ENCODE data around the gene VAV2.

DNA sequence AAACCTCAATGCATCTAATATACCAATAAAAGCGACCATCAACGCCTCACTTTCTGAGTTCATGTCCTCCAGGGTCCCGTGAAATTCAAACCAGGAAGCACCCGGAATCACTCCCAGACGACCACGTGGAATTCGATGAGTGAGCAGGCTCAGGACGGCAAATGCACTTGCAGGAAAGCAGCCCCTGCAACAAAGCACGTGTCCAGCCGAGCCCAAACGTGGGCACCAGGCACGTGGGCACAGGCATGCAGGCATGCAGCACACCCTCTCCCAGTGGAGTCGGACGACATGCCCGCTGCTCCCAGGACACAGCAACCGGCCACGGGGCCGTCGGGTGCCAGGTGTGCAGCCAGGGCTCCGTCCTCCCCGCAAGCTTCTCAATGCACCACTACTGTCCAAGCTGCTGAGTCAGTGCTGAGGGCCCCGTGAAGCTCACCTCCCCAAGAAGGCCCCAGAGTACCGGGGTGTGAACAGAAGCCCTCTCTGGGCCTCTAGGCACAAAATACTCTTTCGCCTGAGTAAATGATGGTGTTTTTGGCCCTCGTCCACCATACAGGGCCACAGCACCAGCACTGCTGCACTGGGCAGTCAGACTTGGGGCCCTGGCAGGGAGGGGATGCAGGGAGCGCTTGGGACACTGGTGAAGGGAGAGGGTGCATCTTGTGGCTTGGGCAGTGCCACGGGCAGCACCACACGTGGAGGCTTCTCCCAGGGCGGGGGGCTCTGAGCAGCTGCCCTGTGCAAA lies 87.6 kb downstream of the VAV2 start:
- TF ChIP-seq CTCF (IDR thresholded peaks at IDR 0.05), result no peak
- no peak for TF ChIP-seq POLR2A (IDR thresholded peaks at IDR 0.05)
- no peak for TF ChIP-seq EP300 (IDR thresholded peaks at IDR 0.05)

Measured in tibial nerve (tissue), 4 donors.